ENCODE data around the gene DLGAP4. TPM values are rescaled to one million over a fixed set of nuclear protein-coding genes. Genes with fewer than 3 reads are reported as not detected.
A peak's percentile ranks its signal among the peaks of the same experiment; 100 is the strongest.

DLGAP4 gene
- total and polyA plus RNA-seq, 2 of the 13 experiments (the other 11 are each of a cell fraction or from before 2014, with no cell fraction given), result 15.2 to 26.7 TPM

DNA sequence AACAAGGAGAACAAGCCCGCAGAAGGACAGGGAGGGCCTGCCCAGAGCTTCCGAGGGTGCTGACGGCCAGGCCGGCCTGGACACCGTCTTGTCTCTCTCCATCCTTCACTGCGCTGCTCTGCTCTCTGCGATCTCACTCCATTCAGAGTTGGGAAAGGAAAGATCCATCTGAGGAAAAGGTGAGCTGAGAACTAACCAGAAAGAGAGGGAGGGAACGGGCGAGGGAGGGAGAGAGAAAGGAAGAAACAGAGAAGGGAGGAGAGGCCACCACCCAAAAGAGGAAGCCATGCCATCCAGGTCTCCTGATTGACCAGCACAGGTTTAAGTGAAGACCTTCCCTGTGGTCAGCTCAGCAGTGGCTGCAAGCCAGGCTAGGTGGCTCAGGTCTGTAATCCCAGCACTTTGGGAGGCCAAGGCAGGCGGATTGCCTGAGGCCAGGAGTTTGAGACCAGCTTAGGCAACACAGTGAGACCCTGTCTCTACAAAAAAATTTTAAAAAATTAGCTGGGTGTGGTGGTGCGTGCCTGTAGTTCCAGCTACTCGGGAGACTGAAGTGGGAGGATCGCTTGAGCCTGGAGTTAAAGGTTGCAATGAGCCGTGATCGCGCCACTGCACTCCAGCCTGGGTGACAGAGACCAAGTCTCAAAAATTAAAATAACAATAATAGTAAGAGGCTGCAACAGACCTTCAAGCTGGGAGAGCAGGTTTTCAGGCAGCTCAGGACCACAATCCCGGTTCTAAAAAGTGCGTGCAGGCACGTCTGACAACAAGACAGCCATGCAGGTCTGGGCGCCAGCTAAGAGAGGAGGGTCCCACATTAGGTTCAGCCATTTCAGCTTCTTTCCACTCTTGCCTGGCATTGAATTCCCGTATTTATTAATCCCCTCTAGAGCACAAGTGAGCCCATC lies 34.2 kb upstream of the DLGAP4 start (continued):
- TF ChIP-seq, protein P1, sequence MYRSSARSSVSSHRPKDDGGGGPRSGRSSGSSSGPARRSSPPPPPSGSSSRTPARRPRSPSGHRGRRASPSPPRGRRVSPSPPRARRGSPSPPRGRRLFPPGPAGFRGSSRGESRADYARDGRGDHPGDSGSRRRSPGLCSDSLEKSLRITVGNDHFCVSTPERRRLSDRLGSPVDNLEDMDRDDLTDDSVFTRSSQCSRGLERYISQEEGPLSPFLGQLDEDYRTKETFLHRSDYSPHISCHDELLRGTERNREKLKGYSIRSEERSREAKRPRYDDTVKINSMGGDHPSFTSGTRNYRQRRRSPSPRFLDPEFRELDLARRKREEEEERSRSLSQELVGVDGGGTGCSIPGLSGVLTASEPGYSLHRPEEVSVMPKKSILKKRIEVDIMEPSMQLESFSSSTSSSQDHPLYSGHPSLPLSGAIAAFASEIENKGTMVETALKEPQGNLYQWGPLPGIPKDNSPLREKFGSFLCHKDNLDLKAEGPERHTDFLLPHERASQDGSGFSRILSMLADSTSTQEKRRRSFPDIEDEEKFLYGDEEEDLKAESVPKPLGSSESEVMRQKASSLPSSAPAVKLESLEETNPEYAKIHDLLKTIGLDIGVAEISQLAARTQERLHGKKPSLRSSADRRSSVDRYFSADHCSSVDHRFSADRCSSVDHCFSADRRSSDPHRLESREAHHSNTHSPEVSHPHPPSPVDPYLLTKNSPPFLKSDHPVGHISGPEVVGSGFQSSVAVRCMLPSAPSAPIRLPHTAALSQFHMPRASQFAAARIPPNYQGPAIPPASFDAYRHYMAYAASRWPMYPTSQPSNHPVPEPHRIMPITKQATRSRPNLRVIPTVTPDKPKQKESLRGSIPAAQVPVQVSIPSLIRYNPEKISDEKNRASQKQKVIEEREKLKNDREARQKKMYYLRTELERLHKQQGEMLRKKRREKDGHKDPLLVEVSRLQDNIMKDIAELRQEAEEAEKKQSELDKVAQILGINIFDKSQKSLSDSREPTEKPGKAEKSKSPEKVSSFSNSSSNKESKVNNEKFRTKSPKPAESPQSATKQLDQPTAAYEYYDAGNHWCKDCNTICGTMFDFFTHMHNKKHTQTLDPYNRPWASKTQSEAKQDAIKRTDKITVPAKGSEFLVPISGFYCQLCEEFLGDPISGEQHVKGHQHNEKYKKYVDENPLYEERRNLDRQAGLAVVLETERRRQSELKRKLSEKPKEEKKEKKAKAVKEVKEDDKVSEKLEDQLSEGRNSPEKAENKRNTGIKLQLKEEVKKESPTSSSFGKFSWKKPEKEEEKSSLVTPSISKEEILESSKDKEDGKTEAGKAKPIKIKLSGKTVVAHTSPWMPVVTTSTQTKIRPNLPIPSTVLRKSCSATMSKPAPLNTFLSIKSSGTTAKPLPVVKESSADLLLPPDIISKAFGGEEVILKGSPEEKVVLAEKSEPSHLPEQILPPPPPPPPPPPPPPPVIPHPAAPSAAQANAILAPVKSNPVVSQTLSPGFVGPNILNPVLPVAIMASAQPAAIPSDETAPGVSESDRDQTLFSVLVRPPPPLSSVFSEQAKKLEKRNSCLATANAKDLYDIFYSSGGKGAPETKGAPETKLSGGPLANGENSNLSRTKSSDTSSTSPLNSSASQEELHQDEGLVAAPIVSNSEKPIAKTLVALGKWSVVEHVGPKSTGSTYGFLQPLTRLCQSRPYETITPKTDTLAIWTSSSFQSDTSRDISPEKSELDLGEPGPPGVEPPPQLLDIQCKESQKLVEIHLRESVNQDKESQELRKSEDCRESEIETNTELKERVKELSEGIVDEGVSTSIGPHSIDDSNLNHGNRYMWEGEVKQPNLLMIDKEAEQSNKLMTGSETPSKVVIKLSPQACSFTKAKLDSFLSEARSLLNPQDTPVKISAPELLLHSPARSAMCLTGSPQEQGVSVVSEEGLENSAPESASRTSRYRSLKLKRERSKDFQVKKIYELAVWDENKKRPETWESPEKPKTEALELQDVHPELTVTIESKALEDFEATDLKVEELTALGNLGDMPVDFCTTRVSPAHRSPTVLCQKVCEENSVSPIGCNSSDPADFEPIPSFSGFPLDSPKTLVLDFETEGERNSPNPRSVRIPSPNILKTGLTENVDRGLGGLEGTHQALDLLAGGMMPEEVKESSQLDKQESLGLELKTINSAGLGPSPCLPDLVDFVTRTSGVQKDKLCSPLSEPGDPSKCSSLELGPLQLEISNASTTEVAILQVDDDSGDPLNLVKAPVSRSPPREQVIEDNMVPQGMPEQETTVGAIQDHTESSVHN (CRISPR knock-in tag; IDR thresholded peaks at IDR 0.05), result peak; percentile 76; the same call in 1 of the 2 replicates

All from HepG2 (cell line).